ENCODE data around the gene LEAP2. TPM values are rescaled to one million over a fixed set of nuclear protein-coding genes. Genes with fewer than 3 reads are reported as not detected.

Gene LEAP2
- polyA plus RNA-seq, 2 of the 4 experiments (the other 2 are of a cell fraction), result 1.6 to 4.8 TPM

- no peak for TF ChIP-seq PHF8 (IDR thresholded peaks at IDR 0.05; ENCODE audit: borderline replicate concordance, low read depth)
- TF ChIP-seq MAZ (IDR thresholded peaks at IDR 0.05; ENCODE audit: borderline replicate concordance, low read depth, low read length), result no peak
- TF ChIP-seq RARB (CRISPR knock-in tag; IDR thresholded peaks at IDR 0.05), result no peak
- no peak for TF ChIP-seq NR3C1 (IDR thresholded peaks at IDR 0.05)
- TF ChIP-seq JUN (IDR thresholded peaks at IDR 0.05), result no peak
- TF ChIP-seq NPAS2 (CRISPR knock-in tag; IDR thresholded peaks at IDR 0.05; ENCODE audit: borderline replicate concordance), result no peak
Observed at GRCh38 chr5:132916086-132916485, 42.6 kb downstream of the LEAP2 start (continued).

Small RNA genes lying within 50 kb of the gene (small RNA-seq; reads per million reads assigned to genes)
- 0 reads per million in 6 experiments for gene RNA5SP192

Other genes starting within 250 kb of the LEAP2 start
- not detected in 2 replicates for gene IL13, start 215.5 kb upstream of the LEAP2 start, polyA plus RNA-seq (2011; rRNA removed)
- gene IL13, start 215.5 kb upstream of the LEAP2 start, polyA plus RNA-seq (2017; fragmentation: RNase III; extraction: RNeasy Plus Mini Kit Qiagen cat#74134 plus additional on column Dnase treatment), result 0.08 to 0.13 TPM in 2 of 3 replicates, not detected in the other
- not detected in 2 replicates for gene IL4, start 199.7 kb upstream of the LEAP2 start, polyA plus RNA-seq (2011; rRNA removed)
- gene IL4, start 199.7 kb upstream of the LEAP2 start, polyA plus RNA-seq (2017; fragmentation: RNase III; extraction: RNeasy Plus Mini Kit Qiagen cat#74134 plus additional on column Dnase treatment), result not detected in 3 replicates
- gene KIF3A, start 136.1 kb upstream of the LEAP2 start, polyA plus RNA-seq (2011; rRNA removed), result 17.2 and 20.5 TPM in 2 replicates
- gene KIF3A, start 136.1 kb upstream of the LEAP2 start, polyA plus RNA-seq (2017; fragmentation: RNase III; extraction: RNeasy Plus Mini Kit Qiagen cat#74134 plus additional on column Dnase treatment), result 12.8 to 15.6 TPM (median 13.8 TPM) in 3 replicates
- 0.17 and 0.33 TPM in 2 replicates for gene CCNI2, start 126.2 kb upstream of the LEAP2 start, polyA plus RNA-seq (2011; rRNA removed)
- 0.07 to 0.26 TPM (median 0.17 TPM) in 3 replicates for gene CCNI2, start 126.2 kb upstream of the LEAP2 start, polyA plus RNA-seq (2017; fragmentation: RNase III; extraction: RNeasy Plus Mini Kit Qiagen cat#74134 plus additional on column Dnase treatment)
- 29.2 and 29.6 TPM in 2 replicates for gene SEPTIN8, start 96.4 kb upstream of the LEAP2 start, polyA plus RNA-seq (2011; rRNA removed)
- gene SEPTIN8, start 96.4 kb upstream of the LEAP2 start, polyA plus RNA-seq (2017; fragmentation: RNase III; extraction: RNeasy Plus Mini Kit Qiagen cat#74134 plus additional on column Dnase treatment), result 19.0 to 21.7 TPM (median 20.8 TPM) in 3 replicates
- 0.07 and 0.10 TPM in 2 replicates for gene SOWAHA, start 60.4 kb upstream of the LEAP2 start, polyA plus RNA-seq (2011; rRNA removed)
- gene SOWAHA, start 60.4 kb upstream of the LEAP2 start, polyA plus RNA-seq (2017; fragmentation: RNase III; extraction: RNeasy Plus Mini Kit Qiagen cat#74134 plus additional on column Dnase treatment), result 0.03 to 0.08 TPM (median 0.06 TPM) in 3 replicates
- 3.5 and 4.5 TPM in 2 replicates for gene SHROOM1, start 43.0 kb upstream of the LEAP2 start, polyA plus RNA-seq (2011; rRNA removed)
- 5.4 to 7.2 TPM (median 6.0 TPM) in 3 replicates for gene SHROOM1, start 43.0 kb upstream of the LEAP2 start, polyA plus RNA-seq (2017; fragmentation: RNase III; extraction: RNeasy Plus Mini Kit Qiagen cat#74134 plus additional on column Dnase treatment)
- gene GDF9, start 7.2 kb upstream of the LEAP2 start, polyA plus RNA-seq (2011; rRNA removed), result 0.83 and 0.85 TPM in 2 replicates
- gene GDF9, start 7.2 kb upstream of the LEAP2 start, polyA plus RNA-seq (2017; fragmentation: RNase III; extraction: RNeasy Plus Mini Kit Qiagen cat#74134 plus additional on column Dnase treatment), result 0.25 to 0.49 TPM (median 0.37 TPM) in 3 replicates
- gene UQCRQ, start 7.0 kb upstream of the LEAP2 start, polyA plus RNA-seq (2011; rRNA removed), result 497 and 500 TPM in 2 replicates
- gene UQCRQ, start 7.0 kb upstream of the LEAP2 start, polyA plus RNA-seq (2017; fragmentation: RNase III; extraction: RNeasy Plus Mini Kit Qiagen cat#74134 plus additional on column Dnase treatment), result 424 to 448 TPM (median 441 TPM) in 3 replicates
- 43.5 and 52.7 TPM in 2 replicates for gene AFF4, start 90.0 kb downstream of the LEAP2 start, polyA plus RNA-seq (2011; rRNA removed)
- gene AFF4, start 90.0 kb downstream of the LEAP2 start, polyA plus RNA-seq (2017; fragmentation: RNase III; extraction: RNeasy Plus Mini Kit Qiagen cat#74134 plus additional on column Dnase treatment), result 20.8 to 22.4 TPM (median 22.1 TPM) in 3 replicates
- 45.7 and 56.2 TPM in 2 replicates for gene ZCCHC10, start 152.9 kb downstream of the LEAP2 start, polyA plus RNA-seq (2011; rRNA removed)
- gene ZCCHC10, start 152.9 kb downstream of the LEAP2 start, polyA plus RNA-seq (2017; fragmentation: RNase III; extraction: RNeasy Plus Mini Kit Qiagen cat#74134 plus additional on column Dnase treatment), result 27.1 to 28.3 TPM (median 28.3 TPM) in 3 replicates
- 110 and 166 TPM in 2 replicates for gene HSPA4, start 178.3 kb downstream of the LEAP2 start, polyA plus RNA-seq (2011; rRNA removed)
- 160 to 168 TPM (median 166 TPM) in 3 replicates for gene HSPA4, start 178.3 kb downstream of the LEAP2 start, polyA plus RNA-seq (2017; fragmentation: RNase III; extraction: RNeasy Plus Mini Kit Qiagen cat#74134 plus additional on column Dnase treatment)